Measurements from ENCODE around the gene SOBP.

Gene SOBP

GRCh38 chr6:107690643-107691061 lies 200.7 kb downstream of the SOBP start:
- DNase-seq (ENCODE audit: extremely low read depth, low read depth), result no peak
- TF ChIP-seq CTCF (IDR thresholded peaks at IDR 0.05; ENCODE audit: low read depth, low read length, missing control alignments), result no peak
- no peak overlapping the region for H3K4me3 ChIP-seq (replicated peaks; ENCODE audit: low read depth, low read length)

DNA sequence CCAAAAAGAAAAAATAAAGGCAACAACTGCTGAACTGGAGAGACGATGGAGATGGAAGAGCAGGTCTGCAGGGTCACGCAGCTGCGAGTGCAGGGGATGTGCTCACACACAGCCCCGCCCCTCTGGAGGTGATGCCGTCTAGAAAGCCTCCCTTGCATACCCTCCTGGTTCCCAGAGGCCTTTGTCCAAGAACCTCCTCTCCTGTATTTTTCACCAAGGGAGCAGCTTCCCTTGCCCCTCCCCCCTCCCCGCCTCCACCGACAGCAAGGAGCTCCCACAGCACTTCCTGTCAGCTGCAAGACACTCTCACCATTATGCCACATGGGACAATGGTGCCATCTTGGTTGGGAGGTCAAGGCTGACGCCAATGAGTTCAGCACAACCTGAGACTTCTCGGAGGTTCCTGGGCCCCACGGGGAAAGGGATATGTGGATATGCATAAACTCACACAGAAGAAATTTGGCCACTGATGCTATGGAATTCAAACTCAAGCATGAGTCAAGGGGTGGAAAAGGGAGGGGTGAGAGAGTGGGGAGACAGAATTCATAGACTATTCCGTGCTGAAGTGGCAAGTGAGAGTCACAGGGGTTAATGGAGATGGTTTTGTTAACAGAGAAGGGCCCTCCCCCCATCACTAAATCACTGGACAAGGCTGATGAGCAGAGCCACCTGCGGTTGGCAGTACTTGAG lies 201.3 kb downstream of the SOBP start:
- TF ChIP-seq CTCF (IDR thresholded peaks at IDR 0.05; ENCODE audit: low read depth, low read length, missing control alignments), result no peak
- no peak for DNase-seq (ENCODE audit: extremely low read depth, low read depth)
- H3K4me3 ChIP-seq (replicated peaks; ENCODE audit: low read depth, low read length), result no peak overlapping the region

- TF ChIP-seq CTCF (IDR thresholded peaks at IDR 0.05; ENCODE audit: low read depth, low read length, missing control alignments), result no peak
- no peak overlapping the region for H3K4me3 ChIP-seq (replicated peaks; ENCODE audit: low read depth, low read length)
- DNase-seq (ENCODE audit: extremely low read depth, low read depth), result no peak
These were observed 202.4 kb downstream of the SOBP start for GRCh38 chr6:107692351-107692750.

DNA sequence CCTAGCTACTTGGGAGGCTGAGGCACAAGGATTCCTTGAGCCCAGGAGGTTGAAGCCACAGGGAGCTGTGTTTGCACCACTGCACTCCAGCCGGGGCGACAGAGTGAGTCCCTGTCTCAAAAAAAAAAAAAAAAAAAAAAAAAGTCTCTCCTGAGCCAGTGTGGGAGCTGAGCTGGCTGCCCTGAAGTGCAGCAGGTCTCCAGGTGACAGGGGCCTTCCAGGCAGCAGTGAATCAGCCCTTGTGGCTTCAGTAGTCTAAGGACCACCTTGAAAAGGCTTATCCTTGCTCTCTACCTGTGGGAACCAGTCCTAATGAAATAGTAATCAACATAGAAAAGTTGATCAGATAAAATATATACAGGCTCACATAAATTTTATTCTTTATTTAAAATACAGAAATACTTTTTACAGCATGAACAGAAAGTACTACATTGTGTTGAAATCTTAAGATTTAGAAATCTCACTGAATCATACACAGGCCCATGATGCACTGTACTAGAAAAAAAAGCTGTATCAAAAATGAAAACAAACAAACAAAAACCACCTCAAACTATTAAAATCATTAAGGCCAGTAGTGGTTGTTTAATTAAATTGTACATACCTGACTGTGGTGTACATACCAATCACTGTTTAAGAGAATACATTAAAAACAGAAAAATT lies 205.3 kb downstream of the SOBP start:
- no peak overlapping the region for H3K4me3 ChIP-seq (replicated peaks; ENCODE audit: low read depth, low read length)
- DNase-seq (ENCODE audit: extremely low read depth, low read depth), result no peak
- TF ChIP-seq CTCF (IDR thresholded peaks at IDR 0.05; ENCODE audit: low read depth, low read length, missing control alignments), result no peak

GRCh38 chr6:107697682-107698081 lies 207.8 kb downstream of the SOBP start:
- TF ChIP-seq CTCF (IDR thresholded peaks at IDR 0.05; ENCODE audit: low read depth, low read length, missing control alignments), result no peak
- DNase-seq (ENCODE audit: extremely low read depth, low read depth), result no peak

DNA sequence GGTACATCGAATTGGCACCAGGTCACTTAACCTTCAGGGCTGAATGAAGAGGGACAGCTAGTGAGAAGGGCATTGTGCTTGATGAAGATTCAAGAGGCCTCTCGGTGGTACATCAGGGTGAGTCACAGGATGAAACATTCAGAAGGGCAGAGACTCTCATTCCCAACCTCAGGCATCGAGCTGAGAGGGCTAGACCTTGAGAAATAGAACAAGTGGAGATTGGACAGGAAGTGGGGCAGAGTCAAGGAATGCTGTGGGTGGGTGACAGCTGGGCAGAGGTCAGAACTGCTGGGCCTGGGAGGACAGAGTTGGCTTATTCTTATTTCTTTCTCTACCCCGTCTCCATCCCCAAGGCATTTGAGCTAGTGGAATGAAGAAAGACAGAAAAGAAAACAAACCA lies 208.2 kb downstream of the SOBP start:
- H3K4me3 ChIP-seq (replicated peaks; ENCODE audit: low read depth, low read length), result no peak overlapping the region
- no peak for TF ChIP-seq CTCF (IDR thresholded peaks at IDR 0.05; ENCODE audit: low read depth, low read length, missing control alignments)
- DNase-seq (ENCODE audit: extremely low read depth, low read depth), result peak; percentile 17

More at GRCh38 chr6:107697682-107698081, 207.8 kb downstream of the SOBP start:
- H3K4me3 ChIP-seq (replicated peaks; ENCODE audit: low read depth, low read length), result no peak overlapping the region
